GM10847 (cell line): Measurements from ENCODE around the gene CELSR1.

Source experiments
- POLR2A ChIP-seq: IDR thresholded peaks from 2 replicates; pipeline ENCODE4 v1.6.1; 2011; ENCODE audit not compliant: insufficient read length; ENCODE audit errors: extremely low read depth

Gene CELSR1

DNA sequence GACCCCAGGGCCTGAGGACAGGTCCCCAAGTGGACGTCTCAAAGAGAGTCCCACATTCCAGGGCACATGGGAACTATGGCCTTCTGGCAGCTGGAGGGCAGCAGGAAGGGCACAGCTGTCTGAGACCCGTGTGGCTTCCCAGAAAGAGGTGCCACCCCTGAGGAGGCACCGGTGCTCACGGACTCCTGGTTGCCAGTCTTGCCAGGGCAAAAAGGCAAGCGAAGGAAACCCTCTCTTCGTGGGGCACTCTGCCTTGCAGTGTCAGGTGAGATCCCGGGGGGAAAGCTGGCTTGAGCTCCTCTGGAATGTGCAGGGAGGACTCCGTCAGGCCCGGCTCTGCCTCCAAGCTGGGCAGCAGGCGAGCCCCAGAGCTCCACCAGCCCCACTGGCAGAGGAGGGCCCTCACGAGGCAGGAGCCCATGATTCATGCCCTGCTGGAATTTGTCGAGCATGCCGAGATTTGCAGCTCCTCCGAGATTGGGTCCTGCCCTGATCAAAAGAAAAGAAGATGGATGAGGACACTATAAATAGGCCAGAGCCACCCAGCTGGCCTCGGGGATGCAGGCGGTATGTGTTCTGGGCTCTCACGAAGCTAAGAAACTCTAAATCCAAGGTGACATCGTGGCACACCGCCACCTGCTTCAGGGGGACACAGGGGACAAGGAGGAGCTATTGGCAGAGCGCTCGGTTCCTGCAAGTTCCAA, 9.9 kb upstream of the CELSR1 start:
- no peak for TF ChIP-seq POLR2A

DNA sequence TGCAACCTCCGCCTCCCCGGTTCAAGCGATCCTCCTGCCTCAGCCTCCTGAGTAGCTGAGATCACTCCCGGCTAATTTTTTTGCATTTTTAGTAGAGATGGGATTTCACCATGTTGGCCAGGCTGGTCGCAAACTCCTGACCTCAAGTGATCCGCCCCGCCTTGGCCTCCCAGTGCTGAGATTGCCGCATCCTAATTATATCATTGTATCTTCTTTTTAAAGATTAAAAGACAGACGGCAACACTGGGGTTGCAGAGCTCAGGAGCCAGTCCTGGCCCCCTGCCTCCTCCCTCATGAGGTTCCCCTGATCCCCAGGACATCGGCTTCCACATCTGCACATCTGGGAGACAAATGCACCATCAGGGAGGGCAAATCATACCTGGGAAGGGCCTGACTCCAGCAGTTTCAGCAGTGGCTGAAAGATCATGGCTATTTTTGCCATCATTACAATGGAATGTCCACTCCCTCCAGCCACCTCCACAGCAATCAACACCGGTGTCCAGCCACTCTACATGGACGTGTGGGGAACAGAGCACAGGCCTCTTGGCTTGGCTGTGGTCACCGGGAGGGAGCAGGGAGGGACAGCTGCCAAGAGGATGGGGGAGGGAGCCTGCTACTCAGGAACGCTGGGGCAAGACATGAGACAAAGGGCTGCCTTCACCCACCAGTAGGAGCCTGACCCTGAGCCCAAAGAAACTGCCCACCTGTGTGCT, 9.2 kb upstream of the CELSR1 start:
- TF ChIP-seq POLR2A, result no peak

DNA sequence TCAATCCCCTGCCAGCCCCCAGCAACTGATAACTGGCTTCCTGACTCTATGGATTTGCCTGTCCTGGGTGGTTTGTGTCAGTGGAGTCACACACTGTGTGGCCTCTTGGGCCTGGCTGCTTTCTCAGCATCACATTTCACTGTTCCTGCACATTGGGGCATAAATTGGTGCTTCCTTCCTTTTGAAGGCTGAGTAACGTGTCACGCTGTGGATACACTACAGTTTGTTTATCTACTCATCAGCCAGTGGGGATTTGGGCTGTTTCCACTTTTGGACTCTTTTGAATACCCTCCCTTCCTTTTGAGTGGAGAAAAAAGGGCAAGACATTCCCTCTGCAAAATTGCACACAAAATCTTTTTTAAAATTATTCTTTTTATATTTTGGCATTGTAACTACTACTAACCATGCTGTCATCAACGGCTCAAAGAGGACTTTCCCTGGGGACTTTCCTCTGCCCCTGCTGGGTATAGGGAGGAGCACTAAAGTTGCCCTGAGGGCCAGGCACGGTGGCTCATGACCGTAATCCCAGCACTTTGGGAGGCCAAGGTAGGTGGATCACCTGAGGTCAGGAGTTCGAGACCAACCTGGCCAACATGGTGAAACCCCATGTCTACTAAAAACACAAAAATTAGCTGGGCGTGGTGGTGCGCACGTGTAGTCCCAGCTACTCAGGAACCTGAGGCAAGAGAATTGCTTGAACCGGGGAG, 7.8 kb upstream of the CELSR1 start:
- TF ChIP-seq POLR2A, result no peak

DNA sequence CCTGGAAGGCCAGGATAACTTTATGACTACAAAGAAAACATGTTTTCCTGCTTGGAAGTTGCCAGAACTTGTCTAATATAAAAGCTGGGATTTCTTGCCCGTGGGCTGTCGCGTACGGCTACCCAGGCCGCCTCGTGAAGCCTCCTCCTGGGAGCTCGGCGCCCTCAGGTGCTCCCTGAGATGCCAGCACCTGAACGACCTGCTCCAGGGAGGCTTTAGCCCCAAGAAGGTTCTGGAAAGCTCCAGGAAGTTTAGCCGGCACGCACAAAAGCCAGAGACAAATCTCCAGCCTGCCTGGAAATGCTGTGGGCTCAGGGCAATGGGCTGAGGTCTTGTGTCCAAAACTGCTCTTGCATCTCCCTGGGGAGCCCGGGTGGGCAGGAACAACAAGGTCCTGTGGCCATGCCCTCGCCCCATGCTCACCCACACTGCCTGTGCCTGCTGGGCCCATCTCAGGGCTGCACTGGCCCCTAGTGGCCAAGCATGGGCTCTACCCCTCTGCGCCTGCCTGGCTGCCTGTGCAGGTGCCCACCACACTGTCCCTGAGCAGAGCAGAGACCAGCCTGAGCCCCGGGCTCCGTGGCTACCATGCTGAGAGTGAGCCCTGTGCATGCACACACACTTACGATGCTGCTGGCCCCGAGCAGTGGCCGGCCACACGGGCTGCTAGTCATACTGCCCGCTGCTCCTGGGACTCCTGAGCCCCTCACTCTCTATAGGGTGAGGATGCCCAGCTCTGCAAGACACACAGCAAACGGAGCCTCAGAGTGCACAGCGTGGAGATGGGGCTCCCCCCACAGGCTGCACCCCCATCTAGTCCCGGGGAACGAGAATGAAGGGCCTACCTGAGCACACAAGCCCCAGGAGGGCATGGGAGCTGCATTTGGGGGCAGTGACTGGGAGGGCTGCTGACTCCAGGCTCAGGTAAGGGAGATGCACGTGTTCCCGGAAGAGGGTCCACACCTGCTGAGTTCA, 4.9 kb upstream of the CELSR1 start:
- TF ChIP-seq POLR2A, result no peak

DNA sequence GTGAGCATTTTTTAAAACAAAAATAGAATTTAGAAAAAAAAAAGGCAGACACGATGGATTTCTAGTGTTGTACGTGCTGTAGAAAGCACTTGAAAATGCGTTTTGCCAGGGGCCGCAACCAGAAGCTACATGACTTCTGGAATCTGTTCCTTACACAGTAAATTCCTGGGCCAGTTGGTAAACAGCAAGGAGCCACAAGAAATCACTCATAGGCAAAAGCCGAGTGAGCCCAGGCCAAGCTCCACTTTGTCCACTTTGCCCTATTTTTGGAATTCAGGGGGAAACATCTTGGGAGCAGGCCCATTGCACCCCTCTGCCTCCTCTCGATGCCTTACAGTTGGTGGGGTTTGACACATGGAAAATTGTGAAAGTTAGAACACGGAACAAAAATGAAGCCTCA, 4.1 kb upstream of the CELSR1 start:
- no peak for TF ChIP-seq POLR2A

DNA sequence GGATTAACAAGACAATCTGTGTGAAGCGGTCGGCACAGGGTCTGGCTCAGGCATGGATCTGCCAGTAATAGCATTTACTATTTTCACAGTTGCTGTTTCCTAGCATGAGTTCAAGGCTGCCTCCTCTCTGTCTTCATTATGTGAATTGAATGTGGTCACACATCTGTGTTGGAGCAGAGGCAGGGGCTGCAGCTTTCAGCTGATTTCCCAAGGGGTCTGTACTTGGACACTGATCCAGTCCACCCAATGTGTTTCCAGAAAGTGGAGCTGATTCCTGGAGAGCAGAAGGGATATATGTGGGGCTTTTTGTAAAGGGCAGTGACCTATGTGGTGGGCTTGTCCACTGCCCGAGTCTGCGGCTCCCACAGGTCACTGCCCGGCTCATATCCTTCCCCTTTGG, 3.5 kb upstream of the CELSR1 start:
- no peak for TF ChIP-seq POLR2A

DNA sequence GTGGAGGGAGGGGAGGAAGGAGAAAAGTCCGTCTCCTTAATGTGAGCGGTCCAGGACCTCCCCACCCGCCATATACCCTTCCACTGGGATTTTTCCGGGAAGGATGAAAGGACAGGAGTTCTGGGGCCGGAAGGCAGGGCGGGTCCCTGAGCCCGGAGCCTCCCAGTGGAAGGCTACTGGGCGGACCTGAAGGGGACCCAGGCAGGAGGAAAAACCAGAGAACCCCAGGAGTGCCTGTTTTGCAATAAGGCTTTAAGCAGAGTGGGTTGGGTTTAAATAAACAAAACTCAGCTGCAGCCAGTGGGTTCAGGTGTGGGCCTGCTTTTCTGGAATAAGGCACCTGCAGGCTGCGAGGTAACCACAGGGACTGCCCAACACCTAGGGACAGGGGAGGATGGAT, 1.7 kb upstream of the CELSR1 start:
- no peak for TF ChIP-seq POLR2A

DNA sequence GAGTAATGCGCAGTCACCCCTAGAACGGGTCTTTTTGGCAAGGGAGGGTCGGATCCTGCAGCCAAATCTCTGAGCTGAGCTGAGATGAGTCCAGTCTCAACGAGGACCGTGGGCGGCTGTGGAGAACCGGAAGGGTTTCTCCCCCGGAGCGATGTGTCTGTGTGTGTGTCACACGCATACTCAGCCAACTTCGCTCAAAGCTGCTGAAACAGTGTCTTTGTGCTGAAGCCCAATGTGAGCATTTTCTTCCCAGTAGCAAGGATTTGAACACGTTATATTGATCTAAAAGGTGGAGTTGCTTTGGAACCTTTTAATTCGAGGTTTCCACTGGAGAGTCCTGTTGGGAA, 1.4 kb upstream of the CELSR1 start:
- no peak for TF ChIP-seq POLR2A

DNA sequence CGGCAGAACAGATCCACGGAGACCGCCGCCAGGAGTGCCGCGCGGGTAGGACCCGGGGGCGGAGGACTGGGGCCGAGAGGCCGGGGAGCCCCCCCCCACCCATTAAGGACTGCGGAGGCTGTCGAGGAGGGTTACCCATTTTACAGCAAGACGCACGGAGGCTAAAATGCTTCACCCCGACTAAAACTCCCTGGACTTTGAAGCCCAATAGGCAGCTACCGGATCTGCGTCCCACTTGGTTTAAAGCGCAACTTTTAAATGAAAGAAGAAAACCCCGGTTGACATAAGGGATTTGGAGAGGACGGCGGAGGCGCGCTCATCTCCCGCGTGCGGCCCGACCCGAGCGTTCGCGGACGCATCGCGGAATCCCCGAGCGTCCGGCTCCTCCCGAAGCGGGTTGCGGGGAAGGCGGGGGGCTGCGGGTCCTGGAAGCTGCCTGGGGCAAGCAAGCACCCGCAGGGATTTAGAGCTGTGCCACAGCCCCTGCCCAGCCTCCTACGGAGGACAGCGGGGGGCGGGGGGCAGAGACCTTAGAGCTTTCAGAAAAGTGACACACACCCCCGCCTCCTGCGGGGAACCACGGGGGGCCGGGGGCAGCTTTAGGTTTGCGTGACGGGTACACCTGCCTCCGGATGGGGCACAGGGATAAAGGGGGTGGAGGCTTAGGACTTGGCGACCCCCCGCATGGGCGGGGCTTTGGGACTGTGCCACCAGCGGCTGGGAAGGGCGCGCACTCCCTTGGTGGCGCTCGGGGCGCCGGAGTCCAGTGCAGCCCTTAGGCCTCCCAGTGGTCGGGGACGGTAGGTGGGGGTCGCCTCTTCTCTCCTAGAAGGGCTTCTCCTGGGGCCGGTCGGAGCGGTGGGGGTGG, 760 bp upstream of the CELSR1 start:
- no peak for TF ChIP-seq POLR2A

DNA sequence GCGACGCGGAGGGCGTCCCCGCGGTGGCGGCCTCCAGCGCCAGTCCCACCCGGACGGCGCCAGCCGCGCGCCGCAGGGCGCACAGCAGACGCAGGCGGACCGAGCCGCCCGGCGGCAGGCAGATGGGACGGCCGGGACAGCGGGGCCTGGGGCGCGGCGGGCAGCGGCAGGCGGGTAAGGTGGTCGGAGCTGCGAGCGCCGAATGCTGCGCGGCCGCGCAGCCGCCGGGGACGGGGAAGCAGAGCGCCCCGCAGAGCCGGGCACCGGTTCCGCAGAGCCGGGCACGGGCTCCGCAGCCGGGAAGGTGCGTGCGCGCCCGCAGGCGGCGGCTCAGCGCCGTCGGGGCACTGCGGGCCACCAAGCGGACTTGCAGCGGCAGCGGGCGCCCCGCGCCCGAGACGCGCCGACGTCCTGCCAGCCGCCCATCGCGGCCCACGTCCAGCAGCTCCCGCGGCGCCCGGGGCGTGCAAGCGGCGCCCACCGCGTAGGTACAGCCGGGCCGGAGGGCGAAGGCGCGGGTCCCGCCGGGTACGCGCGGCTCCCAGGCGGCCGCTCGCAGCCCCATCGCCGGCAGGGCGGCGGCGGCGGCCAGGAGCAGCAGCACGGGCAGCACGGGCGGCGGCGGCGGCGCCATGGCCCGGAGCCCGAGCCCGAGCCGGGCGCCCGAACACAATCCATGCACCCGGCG, 739 bp downstream of the CELSR1 start:
- no peak for TF ChIP-seq POLR2A

DNA sequence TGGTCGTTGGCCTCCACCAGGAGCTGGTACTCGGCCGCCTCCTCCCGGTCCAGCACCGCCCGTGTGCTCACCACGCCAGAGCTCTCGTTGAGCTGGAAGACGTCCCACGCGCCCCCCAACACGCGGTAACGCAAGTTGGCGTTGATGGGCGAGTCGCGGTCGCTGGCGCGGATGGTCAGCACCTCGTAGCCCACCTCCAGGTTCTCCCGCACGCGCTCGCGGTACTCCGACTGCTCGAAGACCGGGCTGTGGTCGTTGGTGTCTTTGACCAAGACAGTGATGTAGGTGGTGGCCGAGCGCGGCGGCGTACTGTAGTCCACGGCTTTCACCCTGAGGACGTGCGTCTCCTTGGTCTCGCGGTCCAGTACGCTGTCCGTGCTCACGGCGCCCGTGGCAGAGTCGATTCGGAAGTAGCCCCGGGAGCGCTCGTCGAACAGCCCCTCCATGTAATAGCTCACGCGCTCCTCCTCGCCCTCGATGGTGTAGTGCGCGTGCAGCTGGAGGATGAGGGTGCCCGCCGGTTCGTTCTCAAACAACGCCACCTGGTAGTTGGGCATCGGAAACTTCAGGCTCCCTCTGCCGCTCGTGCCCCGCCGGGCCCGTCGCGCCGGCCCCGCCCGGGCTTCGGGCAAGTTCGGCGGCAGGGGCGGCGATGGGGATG, 1.4 kb downstream of the CELSR1 start:
- no peak for TF ChIP-seq POLR2A

DNA sequence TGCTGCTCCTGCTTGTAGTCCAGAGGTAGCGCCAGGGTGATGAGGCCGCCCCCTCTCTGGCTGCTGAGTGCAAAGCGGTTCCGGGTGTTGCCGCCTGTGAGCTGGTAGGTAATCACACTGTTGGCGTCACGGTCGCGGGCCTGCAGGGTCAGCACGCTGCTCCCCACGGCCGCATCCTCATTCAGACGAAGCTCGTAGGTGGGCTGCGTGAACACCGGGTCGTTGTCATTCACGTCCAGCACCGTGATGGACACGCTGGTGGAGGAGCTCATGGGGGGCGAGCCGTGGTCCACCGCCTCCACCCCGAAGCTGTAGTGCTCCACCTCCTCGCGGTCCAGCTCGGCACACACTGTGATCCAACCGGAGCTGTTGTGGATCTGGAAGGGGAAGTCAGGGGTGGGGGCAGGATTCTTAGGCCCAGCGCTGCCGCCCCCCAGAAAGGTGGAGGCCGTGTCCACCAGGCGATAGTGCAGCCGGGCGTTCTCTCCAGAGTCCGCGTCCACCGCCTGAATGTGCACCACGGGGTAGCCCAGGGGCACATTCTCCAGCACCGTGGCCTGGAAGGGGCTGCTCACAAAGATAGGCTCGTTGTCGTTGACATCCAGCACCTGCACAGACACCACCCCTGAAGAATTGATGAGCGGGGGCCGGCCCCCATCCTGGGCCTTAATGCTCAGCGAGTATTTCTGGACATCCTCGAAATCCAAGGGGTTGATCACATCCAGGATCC, 2.4 kb downstream of the CELSR1 start:
- no peak for TF ChIP-seq POLR2A

DNA sequence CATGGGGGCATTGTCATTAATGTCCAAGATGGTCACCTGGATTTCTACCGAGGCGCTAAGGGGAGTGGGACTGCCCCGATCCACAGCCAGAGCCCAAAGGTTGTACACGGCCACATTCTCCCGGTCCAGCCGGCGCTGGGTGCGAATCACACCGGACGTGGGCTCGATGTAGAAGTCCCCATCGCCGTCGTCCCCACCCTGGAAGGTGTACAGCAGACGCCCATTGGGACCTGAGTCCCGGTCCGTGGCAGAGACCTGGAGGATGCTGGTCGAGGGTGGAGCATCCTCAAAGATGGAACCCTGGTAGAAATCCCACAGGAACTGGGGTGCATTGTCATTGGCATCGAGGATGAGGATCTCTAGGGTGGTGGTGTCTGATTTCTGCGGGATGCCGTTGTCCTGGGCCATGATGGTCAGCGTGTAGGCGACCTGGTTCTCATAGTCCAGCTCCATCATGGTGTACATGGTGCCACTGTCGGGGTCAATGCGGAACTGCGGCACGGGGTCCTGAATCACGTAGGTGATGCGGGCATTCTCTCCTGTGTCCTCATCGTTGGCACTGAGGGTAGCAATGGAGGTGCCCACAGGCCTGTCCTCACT, 3.1 kb downstream of the CELSR1 start:
- no peak for TF ChIP-seq POLR2A
